NCI-H748 (cell line): Measurements from ENCODE around the gene TMEM266.

ENCODE experiments used
- DNase-seq: peaks from one replicate; lab custom pipeline; 2025; ENCODE audit not compliant: unreplicated experiment; lab: John Stamatoyannopoulos, UW

TMEM266 gene

GRCh38 chr15:76160426-76161152 is 100.8 kb downstream of the TMEM266 start:
- no peak for DNase-seq

GRCh38 chr15:76161153-76162035 is 101.6 kb downstream of the TMEM266 start:
- DNase-seq = no peak

- no peak for DNase-seq
These were observed 102.2 kb downstream of the TMEM266 start for GRCh38 chr15:76162036-76162398.

- no peak for DNase-seq
These were observed 103.1 kb downstream of the TMEM266 start for GRCh38 chr15:76162784-76163456.

- DNase-seq = no peak
These were observed 103.9 kb downstream of the TMEM266 start for GRCh38 chr15:76163457-76164295.

- no peak for DNase-seq
These were observed 104.8 kb downstream of the TMEM266 start for GRCh38 chr15:76164602-76165001.

GRCh38 chr15:76165951-76166350 is 106.2 kb downstream of the TMEM266 start:
- DNase-seq = no peak

- no peak for DNase-seq
These were observed 108.6 kb downstream of the TMEM266 start for GRCh38 chr15:76168237-76168984.

GRCh38 chr15:76169018-76169417 is 109.2 kb downstream of the TMEM266 start:
- DNase-seq = no peak

GRCh38 chr15:76169911-76170800 is 110.4 kb downstream of the TMEM266 start:
- no peak for DNase-seq

GRCh38 chr15:76172782-76173181 is 113.0 kb downstream of the TMEM266 start:
- DNase-seq = no peak

GRCh38 chr15:76173317-76173834 is 113.6 kb downstream of the TMEM266 start:
- DNase-seq = no peak

- DNase-seq = no peak
These were observed 114.9 kb downstream of the TMEM266 start for GRCh38 chr15:76174654-76175053.

- no peak for DNase-seq
These were observed 115.7 kb downstream of the TMEM266 start for GRCh38 chr15:76175442-76175841.

- DNase-seq = no peak
These were observed 116.3 kb downstream of the TMEM266 start for GRCh38 chr15:76176059-76176458.

GRCh38 chr15:76176487-76177085 is 116.8 kb downstream of the TMEM266 start:
- DNase-seq = no peak

GRCh38 chr15:76177491-76178040 is 117.8 kb downstream of the TMEM266 start:
- no peak for DNase-seq

GRCh38 chr15:76178296-76179000 is 118.7 kb downstream of the TMEM266 start:
- no peak for DNase-seq
